Stimulated activated naive CD8-positive, alpha-beta T cell treated with anti-CD3 and anti-CD28 coated beads, Interleukin-15, Interleukin-2, amounts not matched to agents 100 U/mL and 50 U/mL, for 24 hours (primary cell): ENCODE data around the gene TP53TG3C.
"Not testable (repeated sequence)": the region's sequence is repeated elsewhere in the genome, so short reads cannot be mapped to it uniquely, and the experiment has no call there.

Source experiments
- ATAC-seq: fragments of 150-1000 bp; cut with Tn5 transposase; one replicate; pipeline ENCODE4 v1.10.0; 2021
- DNase-seq: peaks from one replicate; pipeline ENCODE4 v3.0.0; 2021

Gene TP53TG3C, protein sequence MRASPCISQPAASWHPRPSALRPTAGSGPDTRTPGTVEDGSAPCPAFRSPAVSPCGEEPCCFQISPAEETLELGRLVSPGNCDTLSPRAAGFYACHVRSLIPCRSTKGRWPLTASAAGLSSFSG

DNA sequence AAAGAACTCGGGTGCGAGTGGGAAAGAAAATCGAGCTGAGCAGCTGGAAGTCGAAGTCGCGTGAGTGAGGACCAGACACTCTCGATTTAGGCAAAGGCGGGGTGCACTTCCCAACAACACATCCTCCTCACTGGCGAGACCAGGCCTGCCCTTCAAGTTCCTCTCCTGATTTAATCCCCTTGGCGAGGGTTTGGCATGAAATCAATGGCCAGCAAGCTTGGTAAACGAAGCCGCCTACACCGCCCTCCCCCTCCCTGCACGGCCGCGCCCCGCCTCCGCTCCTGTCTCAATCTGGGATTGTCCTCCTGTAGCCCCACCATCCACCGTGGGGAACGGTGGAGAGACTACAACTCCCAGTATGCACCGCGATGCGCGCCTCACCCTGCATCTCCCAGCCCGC is at the start of gene TP53TG3C:
Gene TP53TG3C, plus strand, starts transcription at position 301 of the 400 bp plus-strand sequence. Its CDS starts 68 bp downstream, at position 369.
- DNase-seq, ATAC-seq: not testable (repeated sequence)
